ENCODE data around the gene RAB27B. TPM values are rescaled to one million over a fixed set of nuclear protein-coding genes. Genes with fewer than 3 reads are reported as not detected.

The RAB27B gene
- total and polyA plus RNA-seq, 2 of the 8 experiments (the other 6 are each of a cell fraction or from before 2014, with no cell fraction given) = 0.05 to 0.60 TPM

DNA sequence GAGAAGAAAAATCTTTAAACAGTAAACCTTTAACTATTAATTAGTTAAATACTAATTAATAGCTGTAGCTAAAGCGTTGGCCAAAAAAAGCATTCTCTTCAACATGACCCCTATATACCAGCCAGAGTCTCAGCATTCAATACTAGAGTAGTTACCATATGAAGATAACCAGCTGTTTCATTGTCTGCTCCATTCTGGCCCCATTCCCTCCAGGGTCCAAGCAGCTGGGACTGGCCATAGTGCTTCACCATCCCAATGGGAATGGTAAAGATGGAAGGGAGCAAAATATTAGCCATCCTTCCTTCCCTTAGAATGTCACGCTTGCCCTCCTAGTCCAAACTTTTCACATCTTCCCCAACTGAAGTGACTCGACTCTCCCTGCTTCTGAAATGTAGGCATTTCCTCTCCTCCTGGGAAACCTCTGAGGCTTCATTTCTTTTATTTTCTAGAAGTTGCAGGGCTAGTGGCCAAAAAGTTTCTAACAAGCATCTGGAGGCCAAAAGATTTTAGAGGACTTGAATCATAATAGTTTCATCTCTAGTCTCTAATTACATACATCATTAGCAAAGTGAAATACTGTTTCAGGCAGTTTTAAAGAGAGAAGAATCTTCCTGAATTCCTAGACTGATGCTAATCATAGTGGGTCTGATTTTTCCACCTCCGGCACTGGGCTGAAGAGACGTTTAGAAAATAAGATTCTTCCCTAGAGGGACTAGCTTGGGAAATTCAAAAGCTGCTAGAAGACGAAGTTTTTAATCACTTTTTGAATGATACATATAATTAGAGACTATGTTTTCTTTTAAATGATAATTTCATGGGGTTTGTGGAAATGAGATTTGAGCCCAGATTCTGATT lies 78.3 kb downstream of the RAB27B start:
- Histone ChIP-seq H3K14ac (ENCODE audit: insufficient read length) (no peak overlapping the region), H3K4me1 (replicated peaks in 1 of 4; ENCODE audit: control insufficient read depth in 3 of 4, insufficient read depth in 4 of 4, low read length in 3 of 4) (peaks cover 0 to 2% (median 0%) of the 10 kb centered on the region in 4 experiments; a peak in 1 of 7 replicates), H2BK12ac (ENCODE audit: low read depth, low read length) (no peak overlapping the region), H2AFZ (ENCODE audit: low read length) (0 out of 2 replicates have a peak overlapping the region, but pooled peaks have one; percentile 39), H3K9ac (replicated peaks in 1 of 4; ENCODE audit: extremely low read depth in 1 of 4, low read depth in 3 of 4, low read length in 3 of 4) (no peak overlapping the region), H4K20me1 (replicated peaks in 1 of 2; ENCODE audit: control insufficient read depth in 1 of 2, insufficient read depth in 2 of 2, low read length in 2 of 2) (no peaks in the 10 kb centered on the region), H2BK20ac (ENCODE audit: low read length) (no peak overlapping the region), H3K4me3 (ENCODE audit: extremely low read depth in 1 of 4, insufficient read depth in 2 of 4, low read depth in 3 of 4, low read length in 4 of 4) (no peak overlapping the region), H3K23ac (ENCODE audit: insufficient read length) (no peak overlapping the region), H3K18ac (ENCODE audit: extremely low read depth, low read length) (no peak overlapping the region), H3K79me2 (ENCODE audit: control insufficient read depth in 1 of 2, insufficient read depth in 2 of 2, low read length in 2 of 2) (no peaks in the 10 kb centered on the region), H3K4ac (replicated peaks; ENCODE audit: insufficient read length, low read depth, low read length) (no peak overlapping the region), H3K56ac (replicated peaks; ENCODE audit: insufficient read length, low read depth, low read length) (no peak overlapping the region), H3K79me1 (ENCODE audit: low read depth, low read length) (no peaks in the 10 kb centered on the region), H4K8ac (ENCODE audit: extremely low read depth, insufficient read depth, low read length) (no peak overlapping the region), H3K36me3 (ENCODE audit: control insufficient read depth in 2 of 4, insufficient read depth in 4 of 4, low read length in 3 of 4) (no peaks in the 10 kb centered on the region), H3K4me2 (ENCODE audit: insufficient read depth in 1 of 2, low read depth in 2 of 2, low read length in 2 of 2) (no peak overlapping the region), H2BK15ac (ENCODE audit: low read length) (no peak overlapping the region), H2AK5ac (ENCODE audit: low read depth, low read length) (no peak overlapping the region), H3K9me3 (ENCODE audit: insufficient read depth in 2 of 2, low read depth in 1 of 2, low read length in 1 of 2) (no peaks in the 10 kb centered on the region), H4K5ac (ENCODE audit: insufficient read length, low read depth, low read length) (no peak overlapping the region), H4K91ac (replicated peaks; ENCODE audit: insufficient read length, low read length) (no peak overlapping the region), H3K27me3 (replicated peaks in 1 of 4; ENCODE audit: control insufficient read depth in 3 of 4, extremely low read depth in 1 of 4, insufficient read depth in 3 of 4, low read length in 3 of 4) (no peaks in the 10 kb centered on the region), H2BK120ac (replicated peaks; ENCODE audit: low read depth, low read length) (no peak overlapping the region), H2BK5ac (ENCODE audit: low read depth, low read length) (no peak overlapping the region), H3K27ac (ENCODE audit: low read depth, low read length) (no peak overlapping the region), H3K23me2 (ENCODE audit: low read depth, low read length) (no peaks in the 10 kb centered on the region; the same call in 1 of the 2 replicates)
- TF ChIP-seq RNF2 (IDR thresholded peaks at IDR 0.05; ENCODE audit: borderline replicate concordance, low read depth, low read length, missing control alignments, poor library complexity, severe bottlenecking) = no peak
- no peak for TF ChIP-seq EZH2 (IDR thresholded peaks at IDR 0.05; ENCODE audit: low read depth, low read length, severe bottlenecking)
- TF ChIP-seq POLR2A (IDR thresholded peaks at IDR 0.05; ENCODE audit: control extremely low read depth in 1 of 2, low read depth in 2 of 2, low read length in 2 of 2) = no peak
- TF ChIP-seq GTF2F1 (IDR thresholded peaks at IDR 0.05; ENCODE audit: borderline replicate concordance, low read depth, low read length) = no peak
- no peak for TF ChIP-seq RBBP5 (IDR thresholded peaks at IDR 0.05; ENCODE audit: borderline replicate concordance, low read depth, low read length)
- no peak for TF ChIP-seq HDAC6 (IDR thresholded peaks at IDR 0.05; ENCODE audit: low read depth, low read length)
- no peak for TF ChIP-seq SIRT6 (IDR thresholded peaks at IDR 0.05; ENCODE audit: low read length)
- TF ChIP-seq CBX8 (IDR thresholded peaks at IDR 0.05; ENCODE audit: borderline replicate concordance, low read depth, low read length) = no peak
- no peak for FAIRE-seq
- WGBS, 2 experiments (ENCODE audit: extremely low coverage in 1 of 2, insufficient coverage in 1 of 2, insufficient read length in 1 of 2, insufficient replicate concordance in 2 of 2, low coverage in 1 of 2, low lambda C conversion rate in 2 of 2, missing lambda C conversion rate in 1 of 2) = 91% methylated on average over 5 of the region's 6 CpGs; no CpG with 5 or more reads in 1 of the 2 experiments
- ChIA-PET POLR2A (ENCODE audit: partially characterized antibody) (no interaction called here), CTCF (ENCODE audit: partially characterized antibody) (interaction anchor here (0.6 kb wide), 1 partner anchor 17 kb away, joined by 3 read pairs; no protein-coding TSS in a partner anchor)
- DNase-seq (ENCODE audit: low read depth in 1 of 2, low spot score in 2 of 2) = no peak
